Liver (tissue), 9 donors: Measurements from ENCODE around the gene FCHSD1. TPM values are rescaled to one million over a fixed set of nuclear protein-coding genes. Genes with fewer than 3 reads are reported as not detected.

ENCODE experiments used
- DNase-seq: peaks from one replicate; pipeline ENCODE4 v3.0.0-alpha.2; 2017; ENCODE audit warnings: low spot score
- H3K27ac ChIP-seq, 2 donors: one replicate each; pipeline ENCODE4 v1.7.0; 2013; ENCODE audit warnings: inconsistent platforms in 2 of 2, low read length in 2 of 2, control low read depth in 1 of 2, low read depth in 1 of 2, mild to moderate bottlenecking in 1 of 2
- H3K27me3 ChIP-seq, 4 donors: one replicate each; pipeline versions ENCODE4 v1.6.1 to v1.7.0; 2013; ENCODE audit warnings: low read length in 3 of 4, inconsistent platforms in 1 of 4, mild to moderate bottlenecking in 1 of 4, moderate library complexity in 1 of 4; ENCODE audit not compliant: control insufficient read depth in 4 of 4, insufficient read depth in 4 of 4
- H3K36me3 ChIP-seq, 4 donors: one replicate each; pipeline versions ENCODE4 v1.6.1 to v1.7.0; 2013; ENCODE audit warnings: low read length in 3 of 4, mild to moderate bottlenecking in 3 of 4, low read depth in 1 of 4, moderate library complexity in 1 of 4; ENCODE audit not compliant: control insufficient read depth in 4 of 4, insufficient read depth in 3 of 4
- H3K4me1 ChIP-seq, 4 donors: one replicate each; pipeline versions ENCODE4 v1.6.1 to v1.7.0; 2013; ENCODE audit warnings: low read length in 3 of 4, mild to moderate bottlenecking in 3 of 4, moderate library complexity in 1 of 4; ENCODE audit not compliant: control insufficient read depth in 4 of 4, insufficient read depth in 4 of 4
- H3K4me3 ChIP-seq, 3 donors: one replicate each; pipeline versions ENCODE4 v1.6.1 to v1.7.0; 2013; ENCODE audit warnings: low read length in 3 of 3, control low read depth in 1 of 3, low read depth in 1 of 3, mild to moderate bottlenecking in 1 of 3
- H3K9ac ChIP-seq, 2 donors: one replicate each; pipeline ENCODE4 v1.7.0; 2013; ENCODE audit warnings: low read length in 2 of 2, mild to moderate bottlenecking in 2 of 2, moderate library complexity in 2 of 2, control low read depth in 1 of 2, low read depth in 1 of 2
- H3K9me3 ChIP-seq, 4 donors: one replicate each; pipeline versions ENCODE4 v1.6.1 to v1.7.0; 2013; ENCODE audit warnings: low read length in 3 of 4; ENCODE audit not compliant: control insufficient read depth in 4 of 4
- EGR1 ChIP-seq, 2 donors: IDR thresholded peaks; 2 replicates each; pipeline ENCODE4 v1.6.1; 2016 to 2018; ENCODE audit warnings: antibody characterized with exemption in 2 of 2, low read depth in 2 of 2
- FOXA1 ChIP-seq: IDR thresholded peaks from 2 replicates; pipeline ENCODE4 v1.6.1; 2016; ENCODE audit warnings: antibody characterized with exemption
- FOXA2 ChIP-seq: IDR thresholded peaks from 2 replicates; pipeline ENCODE4 v1.6.1; 2016; ENCODE audit warnings: antibody characterized with exemption
- HNF4A ChIP-seq, 2 donors: conservative IDR thresholded peaks; 2 replicates each; pipeline ENCODE4 v1.6.1; 2016; ENCODE audit warnings: antibody characterized with exemption in 2 of 2, mild to moderate bottlenecking in 2 of 2
- HNF4G ChIP-seq: IDR thresholded peaks from 2 replicates; pipeline ENCODE4 v1.6.1; 2016; ENCODE audit warnings: antibody characterized with exemption
- JUND ChIP-seq, 2 donors: IDR thresholded peaks; 2 replicates each; pipeline ENCODE4 v1.6.1; 2016; ENCODE audit warnings: antibody characterized with exemption in 2 of 2
- NR2F2 ChIP-seq: IDR thresholded peaks from 2 replicates; pipeline ENCODE4 v1.6.1; 2016; ENCODE audit warnings: antibody characterized with exemption
- RAD21 ChIP-seq, 2 donors: IDR thresholded peaks; 2 replicates each; pipeline ENCODE4 v1.6.1; 2016; ENCODE audit warnings: antibody characterized with exemption in 2 of 2, mild to moderate bottlenecking in 2 of 2
- RXRA ChIP-seq, 2 donors: IDR thresholded peaks; 2 replicates each; pipeline ENCODE4 v1.6.1; 2017 to 2018; ENCODE audit warnings: antibody characterized with exemption in 2 of 2, mild to moderate bottlenecking in 1 of 2
- SP1 ChIP-seq: IDR thresholded peaks from 2 replicates; pipeline ENCODE4 v1.6.1; 2018; ENCODE audit warnings: antibody characterized with exemption, mild to moderate bottlenecking
- TAF1 ChIP-seq: conservative IDR thresholded peaks from 2 replicates; pipeline ENCODE4 v1.6.1; 2016; ENCODE audit warnings: antibody characterized with exemption, mild to moderate bottlenecking
- YY1 ChIP-seq: IDR thresholded peaks from 2 replicates; pipeline ENCODE4 v1.6.1; 2016; ENCODE audit warnings: antibody characterized with exemption, mild to moderate bottlenecking
- WGBS: extraction: QIAGEN DNeasy Blood & Tissue Kit; methylation state at CpG from one replicate; pipeline ENCODE4 v1.1.7; 2013; 5-methylcytosine and 5-hydroxymethylcytosine counted together
- polyA plus RNA-seq, 2 donors: library from polyadenylated mRNA; stranded (reverse) in 1 of 2; unstranded in 1 of 2; fragments of 200-250 nt in 1 of 2; fragments of >200 nt in 1 of 2; fragmentation: Nextera tagmentation in 1 of 2; extraction: Ambion mirVana in 1 of 2; gene quantifications; one replicate each; pipeline versions ENCODE4 v1.2.1 to v1.2.3, GENCODE V29; 2013 to 2015
- total RNA-seq, 2 donors: library from RNA; depleted of rRNA; stranded (reverse); fragments of >200 nt; gene quantifications; one replicate each; pipeline ENCODE4 v1.2.3, GENCODE V29; 2014
- TF ChIP-seq, protein P1 (sequence below): IDR thresholded peaks from 2 replicates; pipeline ENCODE4 v1.6.1; 2016; ENCODE audit warnings: antibody characterized with exemption
- TF ChIP-seq, protein P2 (sequence below): fragments of 150-350 bp; IDR thresholded peaks from 2 replicates; pipeline ENCODE4 v1.5.1; 2017; ENCODE audit warnings: improper control_type of control experiment, low read depth, low read length; ENCODE audit not compliant: missing input control
- TF ChIP-seq, protein P3 (sequence below): IDR thresholded peaks from 2 replicates; pipeline ENCODE4 v1.6.1; 2016; ENCODE audit warnings: antibody characterized with exemption
- TF ChIP-seq, protein P4 (sequence below): IDR thresholded peaks from 2 replicates; pipeline ENCODE4 v1.6.1; 2016; ENCODE audit warnings: antibody characterized with exemption, mild to moderate bottlenecking
- TF ChIP-seq, protein P5 (sequence below): IDR thresholded peaks from 2 replicates; pipeline ENCODE4 v1.6.1; 2016; ENCODE audit warnings: antibody characterized with exemption
- donor health status: healthy.
- donor health status: healthy.
- donor health status: healthy.
- donor health status: healthy.
- donor health status: healthy.

FCHSD1 gene
- total and polyA plus RNA-seq, 4 donors = 1.3 to 6.4 (median 2.2) TPM

DNA sequence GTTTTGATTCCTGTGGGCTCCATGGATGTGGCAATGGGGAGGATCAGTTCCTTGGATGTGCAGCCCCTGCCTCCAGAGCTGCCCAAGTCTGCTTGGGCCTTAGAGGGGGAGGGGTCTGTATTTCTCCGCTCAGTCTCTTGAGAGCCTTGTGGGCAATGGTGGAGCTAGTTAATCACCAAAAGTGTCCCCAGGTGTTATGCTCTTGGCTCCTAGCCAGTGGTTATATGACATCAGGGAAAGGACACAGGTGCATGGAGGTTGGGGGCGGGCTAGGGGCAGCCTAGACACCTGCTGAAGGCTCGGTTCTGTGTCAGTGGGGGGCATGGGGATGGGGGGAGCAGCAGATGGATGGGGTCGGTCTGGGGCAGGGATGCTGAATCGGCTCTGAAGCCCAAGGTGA is 43.3 kb upstream of the FCHSD1 start:
- Histone ChIP-seq H3K27ac (no peak overlapping the region), H3K9me3 (no peaks in the 10 kb centered on the region), H3K27me3 (no peaks in the 10 kb centered on the region), H3K9ac (no peak overlapping the region), H3K36me3 (no peaks in the 10 kb centered on the region), H3K4me3 (no peak overlapping the region), H3K4me1 (peaks cover 0 to 5% (median 4%) of the 10 kb centered on the region in 4 donors)
- 78% methylated on average over 5 of the region's 5 CpGs for WGBS
- no peak for DNase-seq
- TF ChIP-seq TAF1 = no peak
- TF ChIP-seq JUND (IDR thresholded peaks at IDR 0.05) = no peak
- no peak for TF ChIP-seq FOXA1
- TF ChIP-seq NR2F2 = no peak
- TF ChIP-seq HNF4A (conservative IDR thresholded peaks at IDR 0.05) = no peak
- TF ChIP-seq, protein P1, sequence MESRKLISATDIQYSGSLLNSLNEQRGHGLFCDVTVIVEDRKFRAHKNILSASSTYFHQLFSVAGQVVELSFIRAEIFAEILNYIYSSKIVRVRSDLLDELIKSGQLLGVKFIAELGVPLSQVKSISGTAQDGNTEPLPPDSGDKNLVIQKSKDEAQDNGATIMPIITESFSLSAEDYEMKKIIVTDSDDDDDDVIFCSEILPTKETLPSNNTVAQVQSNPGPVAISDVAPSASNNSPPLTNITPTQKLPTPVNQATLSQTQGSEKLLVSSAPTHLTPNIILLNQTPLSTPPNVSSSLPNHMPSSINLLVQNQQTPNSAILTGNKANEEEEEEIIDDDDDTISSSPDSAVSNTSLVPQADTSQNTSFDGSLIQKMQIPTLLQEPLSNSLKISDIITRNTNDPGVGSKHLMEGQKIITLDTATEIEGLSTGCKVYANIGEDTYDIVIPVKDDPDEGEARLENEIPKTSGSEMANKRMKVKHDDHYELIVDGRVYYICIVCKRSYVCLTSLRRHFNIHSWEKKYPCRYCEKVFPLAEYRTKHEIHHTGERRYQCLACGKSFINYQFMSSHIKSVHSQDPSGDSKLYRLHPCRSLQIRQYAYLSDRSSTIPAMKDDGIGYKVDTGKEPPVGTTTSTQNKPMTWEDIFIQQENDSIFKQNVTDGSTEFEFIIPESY = no peak
- no peak for TF ChIP-seq FOXA2
- TF ChIP-seq, protein P2, sequence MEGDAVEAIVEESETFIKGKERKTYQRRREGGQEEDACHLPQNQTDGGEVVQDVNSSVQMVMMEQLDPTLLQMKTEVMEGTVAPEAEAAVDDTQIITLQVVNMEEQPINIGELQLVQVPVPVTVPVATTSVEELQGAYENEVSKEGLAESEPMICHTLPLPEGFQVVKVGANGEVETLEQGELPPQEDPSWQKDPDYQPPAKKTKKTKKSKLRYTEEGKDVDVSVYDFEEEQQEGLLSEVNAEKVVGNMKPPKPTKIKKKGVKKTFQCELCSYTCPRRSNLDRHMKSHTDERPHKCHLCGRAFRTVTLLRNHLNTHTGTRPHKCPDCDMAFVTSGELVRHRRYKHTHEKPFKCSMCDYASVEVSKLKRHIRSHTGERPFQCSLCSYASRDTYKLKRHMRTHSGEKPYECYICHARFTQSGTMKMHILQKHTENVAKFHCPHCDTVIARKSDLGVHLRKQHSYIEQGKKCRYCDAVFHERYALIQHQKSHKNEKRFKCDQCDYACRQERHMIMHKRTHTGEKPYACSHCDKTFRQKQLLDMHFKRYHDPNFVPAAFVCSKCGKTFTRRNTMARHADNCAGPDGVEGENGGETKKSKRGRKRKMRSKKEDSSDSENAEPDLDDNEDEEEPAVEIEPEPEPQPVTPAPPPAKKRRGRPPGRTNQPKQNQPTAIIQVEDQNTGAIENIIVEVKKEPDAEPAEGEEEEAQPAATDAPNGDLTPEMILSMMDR = no peak
- TF ChIP-seq, protein P3, sequence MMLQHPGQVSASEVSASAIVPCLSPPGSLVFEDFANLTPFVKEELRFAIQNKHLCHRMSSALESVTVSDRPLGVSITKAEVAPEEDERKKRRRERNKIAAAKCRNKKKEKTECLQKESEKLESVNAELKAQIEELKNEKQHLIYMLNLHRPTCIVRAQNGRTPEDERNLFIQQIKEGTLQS = no peak
- no peak for TF ChIP-seq RXRA (IDR thresholded peaks at IDR 0.05)
- no peak for TF ChIP-seq HNF4G
- TF ChIP-seq RAD21 (IDR thresholded peaks at IDR 0.05) = no peak
- TF ChIP-seq, protein P4, sequence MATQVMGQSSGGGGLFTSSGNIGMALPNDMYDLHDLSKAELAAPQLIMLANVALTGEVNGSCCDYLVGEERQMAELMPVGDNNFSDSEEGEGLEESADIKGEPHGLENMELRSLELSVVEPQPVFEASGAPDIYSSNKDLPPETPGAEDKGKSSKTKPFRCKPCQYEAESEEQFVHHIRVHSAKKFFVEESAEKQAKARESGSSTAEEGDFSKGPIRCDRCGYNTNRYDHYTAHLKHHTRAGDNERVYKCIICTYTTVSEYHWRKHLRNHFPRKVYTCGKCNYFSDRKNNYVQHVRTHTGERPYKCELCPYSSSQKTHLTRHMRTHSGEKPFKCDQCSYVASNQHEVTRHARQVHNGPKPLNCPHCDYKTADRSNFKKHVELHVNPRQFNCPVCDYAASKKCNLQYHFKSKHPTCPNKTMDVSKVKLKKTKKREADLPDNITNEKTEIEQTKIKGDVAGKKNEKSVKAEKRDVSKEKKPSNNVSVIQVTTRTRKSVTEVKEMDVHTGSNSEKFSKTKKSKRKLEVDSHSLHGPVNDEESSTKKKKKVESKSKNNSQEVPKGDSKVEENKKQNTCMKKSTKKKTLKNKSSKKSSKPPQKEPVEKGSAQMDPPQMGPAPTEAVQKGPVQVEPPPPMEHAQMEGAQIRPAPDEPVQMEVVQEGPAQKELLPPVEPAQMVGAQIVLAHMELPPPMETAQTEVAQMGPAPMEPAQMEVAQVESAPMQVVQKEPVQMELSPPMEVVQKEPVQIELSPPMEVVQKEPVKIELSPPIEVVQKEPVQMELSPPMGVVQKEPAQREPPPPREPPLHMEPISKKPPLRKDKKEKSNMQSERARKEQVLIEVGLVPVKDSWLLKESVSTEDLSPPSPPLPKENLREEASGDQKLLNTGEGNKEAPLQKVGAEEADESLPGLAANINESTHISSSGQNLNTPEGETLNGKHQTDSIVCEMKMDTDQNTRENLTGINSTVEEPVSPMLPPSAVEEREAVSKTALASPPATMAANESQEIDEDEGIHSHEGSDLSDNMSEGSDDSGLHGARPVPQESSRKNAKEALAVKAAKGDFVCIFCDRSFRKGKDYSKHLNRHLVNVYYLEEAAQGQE = no peak
- no peak for TF ChIP-seq YY1
- no peak for TF ChIP-seq EGR1 (IDR thresholded peaks at IDR 0.05; ENCODE audit: low read depth in 2 of 2)
- no peak for TF ChIP-seq SP1
- TF ChIP-seq, protein P5, sequence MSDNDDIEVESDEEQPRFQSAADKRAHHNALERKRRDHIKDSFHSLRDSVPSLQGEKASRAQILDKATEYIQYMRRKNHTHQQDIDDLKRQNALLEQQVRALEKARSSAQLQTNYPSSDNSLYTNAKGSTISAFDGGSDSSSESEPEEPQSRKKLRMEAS = no peak
